PC-9 (cell line): ENCODE results near the gene EPHB2.

Experiments
- CTCF ChIP-seq: fragments of 200-600 bp; sonication (generic); conservative IDR thresholded peaks from 2 replicates; pipeline ENCODE4 v1.6.1; 2017; ENCODE audit warnings: mixed run types, antibody characterized with exemption, mild to moderate bottlenecking, moderate library complexity
- EZH2 ChIP-seq: fragments of 200-600 bp; sonication (generic); IDR thresholded peaks from 2 replicates; pipeline ENCODE4 v1.8.0; 2017; ENCODE audit warnings: antibody characterized with exemption, low read depth

GRCh38 chr1:22714455-22714854 lies 3.8 kb downstream of the EPHB2 start:
- TF ChIP-seq CTCF = no peak
- no peak for TF ChIP-seq EZH2
